ENCODE measurements around the gene MYO1E.
"Not testable (repeated sequence)": the region's sequence is repeated elsewhere in the genome, so short reads cannot be mapped to it uniquely, and the experiment has no call there.

The MYO1E gene

GRCh38 chr15:59387196-59387878 is 14.7 kb upstream of the MYO1E start:
- DNase-seq (ENCODE audit: low read depth), result not testable (repeated sequence)

GRCh38 chr15:59385171-59385570 is 12.5 kb upstream of the MYO1E start:
- no peak for DNase-seq (ENCODE audit: low read depth)

- no peak for DNase-seq (ENCODE audit: low read depth)
These were observed 11.8 kb upstream of the MYO1E start for GRCh38 chr15:59384507-59384906.

GRCh38 chr15:59380902-59381610 is 8.4 kb upstream of the MYO1E start:
- no peak for DNase-seq (ENCODE audit: low read depth)

GRCh38 chr15:59379531-59379930 is 6.9 kb upstream of the MYO1E start:
- DNase-seq (ENCODE audit: low read depth), result no peak

- DNase-seq (ENCODE audit: low read depth), result no peak
These were observed 6.2 kb upstream of the MYO1E start for GRCh38 chr15:59378855-59379254.

- no peak for DNase-seq (ENCODE audit: low read depth)
These were observed 5.3 kb upstream of the MYO1E start for GRCh38 chr15:59377924-59378323.

GRCh38 chr15:59376733-59377132 is 4.1 kb upstream of the MYO1E start:
- DNase-seq (ENCODE audit: low read depth), result no peak

- DNase-seq (ENCODE audit: low read depth), result no peak
These were observed 544 bp upstream of the MYO1E start for GRCh38 chr15:59373215-59373614.

GRCh38 chr15:59371458-59372351 is 966 bp downstream of the MYO1E start:
- no peak for DNase-seq (ENCODE audit: low read depth)

GRCh38 chr15:59369597-59369996 is 3.1 kb downstream of the MYO1E start:
- DNase-seq (ENCODE audit: low read depth), result no peak

GRCh38 chr15:59367022-59367451 is 5.6 kb downstream of the MYO1E start:
- no peak for DNase-seq (ENCODE audit: low read depth)

GRCh38 chr15:59366333-59367021 is 6.2 kb downstream of the MYO1E start:
- no peak for DNase-seq (ENCODE audit: low read depth)

GRCh38 chr15:59364248-59364647 is 8.4 kb downstream of the MYO1E start:
- no peak for DNase-seq (ENCODE audit: low read depth)

GRCh38 chr15:59362331-59362730 is 10.3 kb downstream of the MYO1E start:
- DNase-seq (ENCODE audit: low read depth), result no peak

GRCh38 chr15:59360896-59361295 is 11.8 kb downstream of the MYO1E start:
- no peak for DNase-seq (ENCODE audit: low read depth)

GRCh38 chr15:59360305-59360704 is 12.4 kb downstream of the MYO1E start:
- no peak for DNase-seq (ENCODE audit: low read depth)

GRCh38 chr15:59355730-59356129 is 16.9 kb downstream of the MYO1E start:
- DNase-seq (ENCODE audit: low read depth), result no peak

GRCh38 chr15:59354417-59355031 is 18.1 kb downstream of the MYO1E start:
- no peak for DNase-seq (ENCODE audit: low read depth)

- DNase-seq (ENCODE audit: low read depth), result no peak
These were observed 18.7 kb downstream of the MYO1E start for GRCh38 chr15:59353994-59354416.

GRCh38 chr15:59352683-59353082 is 20.0 kb downstream of the MYO1E start:
- no peak for DNase-seq (ENCODE audit: low read depth)

- DNase-seq (ENCODE audit: low read depth), result no peak
These were observed 20.5 kb downstream of the MYO1E start for GRCh38 chr15:59352189-59352588.
